Panc1 (cell line): ENCODE measurements around the gene GNB1. TPM values are rescaled to one million over a fixed set of nuclear protein-coding genes. Genes with fewer than 3 reads are reported as not detected.

Experiments used
- ATAC-seq: fragments of 200-7000 bp; cut with Tn5 transposase; 2 replicates; pipeline ENCODE4 v1.9.1; 2020; ENCODE audit warnings: mild to moderate bottlenecking, moderate library complexity
- BruUV-seq: library from RNA; stranded (reverse); fragments of 400-500 nt; replicated peaks from 2 replicates; lab custom pipeline; 2021; lab: Mats Ljungman, UMichigan
- CTCF ChIA-PET: fragments of 300-600 bp; sonication (Branson Sonifier 250); formaldehyde crosslinking; loops from one replicate; lab custom pipeline; 2022; ENCODE audit warnings: antibody characterized with exemption; lab: Charles Lee
- POLR2A ChIA-PET: fragments of 300-600 bp; sonication (Branson Sonifier 250); formaldehyde crosslinking; loops from one replicate; lab custom pipeline; 2022; ENCODE audit warnings: antibody characterized with exemption; lab: Charles Lee
- DNase-seq: peaks from one replicate; pipeline ENCODE4 v3.0.0-alpha.2; 2010; ENCODE audit warnings: low read depth, low spot score
- H3K27ac ChIP-seq: 2 replicates; pipeline ENCODE4 v1.5.1; 2011; ENCODE audit warnings: mild to moderate bottlenecking, low read length, inconsistent platforms
- H3K27me3 ChIP-seq: fragments of 200-500 bp; sonication (Bioruptor generic); 2 replicates; pipeline ENCODE4 v1.6.0; 2014; ENCODE audit warnings: low read length, inconsistent platforms; ENCODE audit not compliant: control insufficient read depth, insufficient read depth
- H3K36me3 ChIP-seq: fragments of 200-500 bp; sonication (Bioruptor generic); 2 replicates; pipeline ENCODE4 v1.5.1; 2014; ENCODE audit warnings: inconsistent platforms, mild to moderate bottlenecking, low read length, moderate library complexity; ENCODE audit not compliant: control insufficient read depth, insufficient read depth
- H3K4me1 ChIP-seq: 2 replicates; pipeline ENCODE4 v1.5.1; 2011; ENCODE audit warnings: inconsistent platforms, mild to moderate bottlenecking, low read length, moderate library complexity; ENCODE audit not compliant: control insufficient read depth, insufficient read depth
- H3K4me3 ChIP-seq, 2 experiments: 2 replicates each; pipeline ENCODE4 v1.5.1; 2011 to 2012; ENCODE audit warnings: low read depth in 2 of 2, low read length in 2 of 2, mild to moderate bottlenecking in 2 of 2, inconsistent platforms in 1 of 2, moderate library complexity in 1 of 2
- H3K9me3 ChIP-seq: fragments of 200-500 bp; sonication (Bioruptor generic); 2 replicates; pipeline ENCODE4 v1.5.1; 2014; ENCODE audit warnings: low read depth, mild to moderate bottlenecking, inconsistent platforms, low read length, moderate library complexity; ENCODE audit not compliant: control insufficient read depth, insufficient read depth
- POLR2AphosphoS5 ChIP-seq: IDR thresholded peaks from 2 replicates; pipeline ENCODE4 v1.6.1; 2012; ENCODE audit warnings: mild to moderate bottlenecking, low read depth, low read length, moderate library complexity
- SIN3A ChIP-seq: IDR thresholded peaks from 2 replicates; pipeline ENCODE4 v1.6.1; 2012; ENCODE audit warnings: low read depth, mild to moderate bottlenecking, low read length, moderate library complexity, borderline replicate concordance; ENCODE audit not compliant: insufficient read depth
- TCF7L2 ChIP-seq: IDR thresholded peaks from 2 replicates; pipeline ENCODE4 v1.6.1; 2011; ENCODE audit warnings: mild to moderate bottlenecking, low read depth, low read length, inconsistent platforms
- in situ Hi-C: cut with HindIII; loops from 2 replicates; pipeline ENCODE4 v1.10.0; 2016; ENCODE audit warnings: low sequenced_read_pairs, low pct_unique_long_range_greater_than_20kb
- intact Hi-C: fragments of 100-400 bp; cut with micrococcal nuclease; formaldehyde crosslinking; loops from one replicate; pipeline ENCODE4 v1.10.0; 2022; ENCODE audit not compliant: unreplicated experiment
- total RNA-seq: library from RNA; stranded (reverse); gene quantifications from one replicate; pipeline ENCODE4 v1.2.1, GENCODE V29; 2021; ENCODE audit not compliant: unreplicated experiment
- TF ChIP-seq, protein P1 (sequence below), 2 experiments: IDR thresholded peaks; 2 replicates each; pipeline ENCODE4 v1.6.1; 2011 to 2012; ENCODE audit warnings: low read depth in 2 of 2, control low read depth in 1 of 2, low read length in 1 of 2, mild to moderate bottlenecking in 1 of 2, moderate library complexity in 1 of 2; ENCODE audit not compliant: insufficient read depth in 1 of 2
- TF ChIP-seq, protein P2 (sequence below): fragments of 450-650 bp; IDR thresholded peaks from 2 replicates; pipeline ENCODE4 v1.5.1; 2017; ENCODE audit warnings: mild to moderate bottlenecking

GNB1 gene
- total RNA-seq, 1 experiment from 2014 or later: 499 TPM

DNA sequence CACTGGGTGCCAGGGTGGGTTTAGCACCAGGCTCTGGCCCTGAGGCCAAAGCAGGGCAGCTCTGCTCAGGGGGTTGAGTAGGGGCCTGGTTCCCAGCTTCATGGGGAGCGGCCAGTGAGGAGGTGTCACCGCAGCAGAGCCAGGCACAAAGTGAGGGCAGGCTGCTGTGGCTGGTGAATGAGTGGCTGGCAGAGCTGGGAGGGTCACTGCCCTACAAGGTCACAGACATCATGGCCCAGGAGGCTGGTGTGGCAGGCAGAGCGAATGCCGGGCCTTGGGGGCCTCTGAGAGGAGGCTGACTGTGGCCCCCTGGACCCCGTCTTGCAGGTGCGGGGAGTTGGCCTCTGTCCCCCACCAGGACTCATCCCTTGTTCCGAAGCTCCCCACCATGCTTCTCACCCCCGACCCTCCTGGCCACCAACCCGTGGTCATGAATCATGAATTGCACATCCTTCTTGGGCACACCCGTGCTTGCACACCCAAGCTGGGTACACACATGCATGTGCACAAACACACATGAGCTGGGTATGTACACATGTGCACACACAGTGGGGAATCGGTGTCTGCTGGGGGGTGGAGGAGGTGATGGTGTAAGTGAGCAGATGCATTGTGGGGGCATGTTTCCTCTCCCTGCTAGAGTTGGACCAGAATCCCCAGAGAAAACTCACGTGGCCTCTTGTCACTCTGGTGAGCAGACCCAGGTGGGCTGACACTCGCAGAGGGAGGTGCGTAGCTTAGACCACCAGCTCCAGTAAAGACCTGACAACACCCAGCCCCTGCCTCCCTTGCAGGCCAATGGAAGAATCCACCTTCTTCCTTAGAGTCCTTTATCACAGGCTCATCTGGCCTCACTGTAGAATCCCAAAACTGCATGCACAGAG, 4.8 kb upstream of the GNB1 start:
- in situ Hi-C loops: no loop called here
- TF ChIP-seq SIN3A (no peak), POLR2AphosphoS5 (no peak), TCF7L2 (no peak)
- TF ChIP-seq, protein P1, sequence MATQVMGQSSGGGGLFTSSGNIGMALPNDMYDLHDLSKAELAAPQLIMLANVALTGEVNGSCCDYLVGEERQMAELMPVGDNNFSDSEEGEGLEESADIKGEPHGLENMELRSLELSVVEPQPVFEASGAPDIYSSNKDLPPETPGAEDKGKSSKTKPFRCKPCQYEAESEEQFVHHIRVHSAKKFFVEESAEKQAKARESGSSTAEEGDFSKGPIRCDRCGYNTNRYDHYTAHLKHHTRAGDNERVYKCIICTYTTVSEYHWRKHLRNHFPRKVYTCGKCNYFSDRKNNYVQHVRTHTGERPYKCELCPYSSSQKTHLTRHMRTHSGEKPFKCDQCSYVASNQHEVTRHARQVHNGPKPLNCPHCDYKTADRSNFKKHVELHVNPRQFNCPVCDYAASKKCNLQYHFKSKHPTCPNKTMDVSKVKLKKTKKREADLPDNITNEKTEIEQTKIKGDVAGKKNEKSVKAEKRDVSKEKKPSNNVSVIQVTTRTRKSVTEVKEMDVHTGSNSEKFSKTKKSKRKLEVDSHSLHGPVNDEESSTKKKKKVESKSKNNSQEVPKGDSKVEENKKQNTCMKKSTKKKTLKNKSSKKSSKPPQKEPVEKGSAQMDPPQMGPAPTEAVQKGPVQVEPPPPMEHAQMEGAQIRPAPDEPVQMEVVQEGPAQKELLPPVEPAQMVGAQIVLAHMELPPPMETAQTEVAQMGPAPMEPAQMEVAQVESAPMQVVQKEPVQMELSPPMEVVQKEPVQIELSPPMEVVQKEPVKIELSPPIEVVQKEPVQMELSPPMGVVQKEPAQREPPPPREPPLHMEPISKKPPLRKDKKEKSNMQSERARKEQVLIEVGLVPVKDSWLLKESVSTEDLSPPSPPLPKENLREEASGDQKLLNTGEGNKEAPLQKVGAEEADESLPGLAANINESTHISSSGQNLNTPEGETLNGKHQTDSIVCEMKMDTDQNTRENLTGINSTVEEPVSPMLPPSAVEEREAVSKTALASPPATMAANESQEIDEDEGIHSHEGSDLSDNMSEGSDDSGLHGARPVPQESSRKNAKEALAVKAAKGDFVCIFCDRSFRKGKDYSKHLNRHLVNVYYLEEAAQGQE (IDR thresholded peaks at IDR 0.05; ENCODE audit: insufficient read depth in 1 of 2, low read depth in 2 of 2, low read length in 1 of 2): no peak
- TF ChIP-seq, protein P2, sequence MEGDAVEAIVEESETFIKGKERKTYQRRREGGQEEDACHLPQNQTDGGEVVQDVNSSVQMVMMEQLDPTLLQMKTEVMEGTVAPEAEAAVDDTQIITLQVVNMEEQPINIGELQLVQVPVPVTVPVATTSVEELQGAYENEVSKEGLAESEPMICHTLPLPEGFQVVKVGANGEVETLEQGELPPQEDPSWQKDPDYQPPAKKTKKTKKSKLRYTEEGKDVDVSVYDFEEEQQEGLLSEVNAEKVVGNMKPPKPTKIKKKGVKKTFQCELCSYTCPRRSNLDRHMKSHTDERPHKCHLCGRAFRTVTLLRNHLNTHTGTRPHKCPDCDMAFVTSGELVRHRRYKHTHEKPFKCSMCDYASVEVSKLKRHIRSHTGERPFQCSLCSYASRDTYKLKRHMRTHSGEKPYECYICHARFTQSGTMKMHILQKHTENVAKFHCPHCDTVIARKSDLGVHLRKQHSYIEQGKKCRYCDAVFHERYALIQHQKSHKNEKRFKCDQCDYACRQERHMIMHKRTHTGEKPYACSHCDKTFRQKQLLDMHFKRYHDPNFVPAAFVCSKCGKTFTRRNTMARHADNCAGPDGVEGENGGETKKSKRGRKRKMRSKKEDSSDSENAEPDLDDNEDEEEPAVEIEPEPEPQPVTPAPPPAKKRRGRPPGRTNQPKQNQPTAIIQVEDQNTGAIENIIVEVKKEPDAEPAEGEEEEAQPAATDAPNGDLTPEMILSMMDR: no peak
- DNase-seq (no peak), ATAC-seq (no peak)
- ChIA-PET CTCF (interaction anchor here (0.7 kb wide), 2 partner anchors 11 to 60 kb away, joined by 3 read pairs; no protein-coding TSS in a partner anchor), POLR2A (interaction anchor here (0.5 kb wide), 1 partner anchor 55 kb away, joined by 3 read pairs; no protein-coding TSS in a partner anchor)
- Histone ChIP-seq H3K4me3 (no peak overlapping the region), H3K27me3 (no peaks in the 10 kb centered on the region), H3K9me3 (no peaks in the 10 kb centered on the region), H3K27ac (no peak overlapping the region), H3K36me3 (no peaks in the 10 kb centered on the region), H3K4me1 (peaks cover 29% of the 10 kb centered on the region)
- no TSS peak for BruUV-seq
- intact Hi-C loops: no loop called here

DNA sequence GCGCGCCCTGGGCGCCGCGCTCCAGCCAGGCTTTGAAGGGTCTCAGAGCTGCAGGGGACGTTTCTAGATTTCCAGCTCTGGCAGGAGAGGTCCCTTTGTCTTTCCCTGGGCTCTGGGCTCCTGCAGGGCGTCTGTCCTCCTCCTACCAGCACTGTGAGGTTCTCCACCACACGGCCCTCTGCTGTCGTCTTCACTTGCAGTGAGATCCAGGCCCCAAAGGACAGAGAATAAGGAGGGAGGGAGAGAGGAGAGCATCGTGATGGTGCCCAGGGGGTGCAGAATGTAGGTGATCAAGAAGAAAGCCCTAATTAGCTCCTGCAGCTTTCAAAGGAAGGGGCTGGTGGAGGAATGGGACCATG, 4.2 kb upstream of the GNB1 start:
- no peaks in the 10 kb centered on the region for H3K36me3 ChIP-seq
- intact Hi-C loops: no loop called here
- in situ Hi-C loops: no loop called here
- peaks cover 29% of the 10 kb centered on the region for H3K4me1 ChIP-seq
- no peak overlapping the region for H3K4me3 ChIP-seq
- no peaks in the 10 kb centered on the region for H3K27me3 ChIP-seq
- DNase-seq (no peak), ATAC-seq (no peak)
- ChIA-PET CTCF (interaction anchor here (0.7 kb wide), 1 partner anchor 12 kb away, joined by 3 read pairs; no protein-coding TSS in a partner anchor), POLR2A (interaction anchor here (0.5 to 0.8 kb wide), 2 partner anchors 14 to 55 kb away, joined by 3 to 10 read pairs; no protein-coding TSS in a partner anchor)
- no peaks in the 10 kb centered on the region for H3K9me3 ChIP-seq
- no TSS peak for BruUV-seq
- TF ChIP-seq SIN3A (no peak), POLR2AphosphoS5 (no peak), TCF7L2 (no peak)
- TF ChIP-seq, protein P2: no peak
- TF ChIP-seq, protein P1 (IDR thresholded peaks at IDR 0.05; ENCODE audit: insufficient read depth in 1 of 2, low read depth in 2 of 2, low read length in 1 of 2): no peak
- no peak overlapping the region; the same call in 1 of the 2 replicates for H3K27ac ChIP-seq
